Epithelial cell of proximal tubule (primary cell): ENCODE measurements around the gene CECR2. TPM values are rescaled to one million over a fixed set of nuclear protein-coding genes. Genes with fewer than 3 reads are reported as not detected.

Source experiments
- DNase-seq: peaks from one replicate; pipeline ENCODE4 v3.0.0-alpha.2; 2011; ENCODE audit warnings: low read depth
- H3K4me3 ChIP-seq: 2 replicates; pipeline ENCODE4 v1.5.1; 2011; ENCODE audit warnings: low read depth, mild to moderate bottlenecking, low read length
- CTCF ChIP-seq: conservative IDR thresholded peaks from 2 replicates; pipeline ENCODE4 v1.5.1; 2012; ENCODE audit warnings: low read depth, mild to moderate bottlenecking, low read length
- total RNA-seq: library from RNA; depleted of rRNA; stranded (reverse); fragments of >200 nt; gene quantifications from 2 replicates; pipeline ENCODE4 v1.2.3, GENCODE V29; 2015

CECR2 gene
- total RNA-seq, 1 donor from 2014 or later, result 3.7 TPM

GRCh38 chr22:17470880-17471500 lies 101.7 kb downstream of the CECR2 start:
- no peak for TF ChIP-seq CTCF
- DNase-seq, result no peak
- H3K4me3 ChIP-seq, result no peak overlapping the region

- no peak for TF ChIP-seq CTCF
- DNase-seq, result no peak
- no peak overlapping the region for H3K4me3 ChIP-seq
Observed at GRCh38 chr22:17471886-17472535, 102.8 kb downstream of the CECR2 start.

- DNase-seq, result no peak
- no peak overlapping the region for H3K4me3 ChIP-seq
- TF ChIP-seq CTCF, result no peak
Observed at GRCh38 chr22:17472932-17473331, 103.7 kb downstream of the CECR2 start.

- DNase-seq, result no peak
- no peak overlapping the region for H3K4me3 ChIP-seq
- TF ChIP-seq CTCF, result no peak
Observed at GRCh38 chr22:17475318-17476230, 106.3 kb downstream of the CECR2 start.

- no peak for TF ChIP-seq CTCF
- no peak for DNase-seq
- H3K4me3 ChIP-seq, result no peak overlapping the region
Observed at GRCh38 chr22:17476838-17477237, 107.6 kb downstream of the CECR2 start.

GRCh38 chr22:17477391-17477833 lies 108.2 kb downstream of the CECR2 start:
- no peak for DNase-seq
- TF ChIP-seq CTCF, result no peak
- H3K4me3 ChIP-seq, result no peak overlapping the region
